GM13976 (cell line): Measurements from ENCODE around the gene DIP2A.

ENCODE experiments used
- DNase-seq: peaks from one replicate; pipeline ENCODE4 v3.0.0; 2012; ENCODE audit warnings: low spot score
- CTCF ChIP-seq: IDR thresholded peaks from 2 replicates; pipeline ENCODE4 v1.5.1; 2012; ENCODE audit warnings: borderline replicate concordance, mild to moderate bottlenecking; ENCODE audit not compliant: insufficient read depth; ENCODE audit errors: extremely low read depth, missing control alignments, control extremely low read depth
- in situ Hi-C: fragments of 300-500 bp; cut with MboI; formaldehyde crosslinking; loops from one replicate; pipeline ENCODE4 v1.12.0; 2022; ENCODE audit warnings: low sequenced_read_pairs, mixed read lengths, inconsistent platforms; ENCODE audit not compliant: unreplicated experiment

The DIP2A gene

DNA sequence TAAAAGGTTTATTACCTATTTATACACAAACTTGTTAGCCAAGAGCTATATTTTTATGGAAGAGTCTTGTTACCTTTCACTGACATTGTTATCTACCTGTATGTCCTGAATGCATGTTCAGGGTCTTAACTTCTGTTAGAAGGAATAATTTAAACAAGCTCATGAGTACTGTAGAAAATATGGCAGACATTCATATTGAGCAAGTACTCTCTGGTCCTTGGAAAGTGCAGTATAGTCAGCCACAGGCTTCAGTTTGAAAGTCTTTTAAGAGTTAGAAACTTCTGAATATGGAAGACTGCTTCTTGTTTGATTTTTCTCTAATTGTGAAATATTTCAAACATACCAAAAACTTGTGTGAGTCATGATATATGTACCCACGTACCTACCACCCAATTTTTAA lies 16.6 kb downstream of the DIP2A start:
- TF ChIP-seq CTCF = no peak
- no peak for DNase-seq
- in situ Hi-C loops = no loop called here

GRCh38 chr21:46477765-46478164 lies 19.1 kb downstream of the DIP2A start:
- in situ Hi-C loops = no loop called here
- TF ChIP-seq CTCF = no peak
- DNase-seq = no peak

DNA sequence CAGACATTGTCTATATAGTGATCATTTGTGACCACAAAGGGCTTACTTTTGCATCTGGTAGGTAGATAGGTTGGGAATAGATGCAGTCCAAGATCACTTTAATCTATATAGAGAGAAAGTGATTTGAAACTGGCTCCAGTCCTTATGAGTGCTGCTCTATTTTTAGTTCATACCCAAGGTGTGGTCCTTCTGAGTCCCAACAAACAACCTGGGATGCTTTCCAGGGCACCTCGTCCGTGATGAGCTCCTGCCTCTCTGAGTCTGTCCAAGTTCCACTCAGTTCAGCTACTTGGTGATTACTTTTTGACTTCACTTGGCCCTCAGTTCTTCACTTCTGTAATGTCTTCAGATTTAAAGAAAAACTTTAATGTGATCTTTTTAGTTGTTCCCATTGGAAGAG lies 20.2 kb downstream of the DIP2A start:
- in situ Hi-C loops = no loop called here
- no peak for DNase-seq

GRCh38 chr21:46480466-46480865 lies 21.8 kb downstream of the DIP2A start:
- in situ Hi-C loops = no loop called here
- no peak for TF ChIP-seq CTCF

More for the DNA sequence above, 20.2 kb downstream of the DIP2A start:
- TF ChIP-seq CTCF = no peak

DNA sequence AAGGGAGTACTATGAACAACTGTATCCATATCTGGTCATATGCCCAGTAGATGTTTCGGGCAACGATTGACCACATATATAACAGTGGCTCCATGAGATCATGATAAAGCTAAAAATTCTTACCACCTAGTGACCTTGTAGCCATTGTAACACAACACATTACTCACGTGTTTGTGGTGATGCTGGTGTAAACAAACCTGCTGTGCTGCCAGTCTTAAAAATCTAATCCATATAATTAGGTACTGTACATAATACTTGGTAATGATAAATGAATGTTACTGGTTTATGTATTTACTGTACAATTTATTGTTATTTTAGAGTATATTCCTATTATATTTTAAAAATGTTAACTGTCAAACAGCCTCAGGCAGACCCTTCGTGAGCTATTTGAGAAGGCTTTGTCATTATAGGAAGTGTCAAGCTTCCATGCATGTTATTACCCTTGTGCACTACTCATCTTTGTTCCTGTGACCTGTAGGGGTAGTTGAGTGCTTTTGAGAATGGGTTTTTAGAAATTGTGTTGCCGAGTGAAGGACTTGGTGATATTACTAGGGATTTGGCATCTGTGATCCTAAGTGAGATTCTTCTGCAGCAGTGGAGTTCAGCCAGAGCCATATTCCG lies 23.6 kb downstream of the DIP2A start:
- in situ Hi-C loops = no loop called here
- DNase-seq = no peak
- TF ChIP-seq CTCF = no peak

More at GRCh38 chr21:46480466-46480865, 21.8 kb downstream of the DIP2A start:
- no peak for DNase-seq

DNA sequence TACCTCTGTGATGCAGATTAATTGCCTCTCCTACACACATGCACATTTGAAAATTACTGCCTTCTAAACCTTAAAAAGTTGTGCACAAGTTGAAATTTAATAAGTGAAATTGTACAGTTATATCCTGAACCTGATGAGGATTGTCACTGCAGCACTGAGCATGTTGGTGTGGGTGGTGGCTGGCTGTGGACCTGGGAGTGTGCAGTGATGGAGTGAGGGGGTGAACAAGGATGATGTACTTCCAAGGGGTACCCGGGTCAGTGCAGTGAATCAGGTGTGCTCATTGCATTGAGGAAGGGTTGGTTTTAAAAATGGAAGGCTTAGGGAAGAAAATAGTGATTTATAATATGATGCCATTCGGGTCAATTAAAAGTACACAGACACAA lies 24.1 kb downstream of the DIP2A start:
- TF ChIP-seq CTCF = no peak
- in situ Hi-C loops = no loop called here
- no peak for DNase-seq
